ENCODE data around the gene TBC1D5.

Gene TBC1D5

GRCh38 chr3:17749705-17750293 is 7.4 kb upstream of the TBC1D5 start:
- TF ChIP-seq TAF1 (IDR thresholded peaks at IDR 0.05; ENCODE audit: borderline replicate concordance, insufficient read depth, low read length) (no peak), POLR2AphosphoS5 (IDR thresholded peaks at IDR 0.05; ENCODE audit: low read depth, low read length) (no peak), FOXP2 (optimal IDR thresholded peaks at IDR 0.05; ENCODE audit: borderline replicate concordance, extremely low read depth, extremely low read length, insufficient read depth) (no peak), REST (IDR thresholded peaks at IDR 0.05; ENCODE audit: insufficient read depth in 1 of 2, low read depth in 2 of 2, low read length in 2 of 2) (no peak), SIN3A (IDR thresholded peaks at IDR 0.05; ENCODE audit: borderline replicate concordance, insufficient read depth, low read length) (no peak)

DNA sequence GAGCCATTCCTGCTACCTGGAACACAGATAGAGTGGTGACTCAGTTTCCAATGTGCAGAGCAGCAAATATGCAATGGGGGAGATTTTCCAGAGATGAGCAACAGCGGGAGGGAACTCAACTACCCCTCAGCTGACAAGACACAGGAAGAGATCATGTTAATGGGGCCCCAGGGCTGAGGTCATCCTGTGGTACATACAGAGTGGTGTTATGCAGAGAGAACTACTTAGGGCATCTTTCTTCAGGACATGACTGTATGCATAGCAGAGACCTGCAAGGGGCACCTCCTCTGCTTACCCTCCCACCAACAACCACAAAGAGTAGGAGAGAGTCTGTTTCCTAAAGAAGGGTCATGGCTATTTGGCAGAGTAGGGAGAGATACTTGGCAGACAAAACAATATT is 6.8 kb upstream of the TBC1D5 start:
- TF ChIP-seq TAF1 (IDR thresholded peaks at IDR 0.05; ENCODE audit: borderline replicate concordance, insufficient read depth, low read length) = no peak
- TF ChIP-seq SIN3A (IDR thresholded peaks at IDR 0.05; ENCODE audit: borderline replicate concordance, insufficient read depth, low read length) = no peak
- TF ChIP-seq REST (IDR thresholded peaks at IDR 0.05; ENCODE audit: insufficient read depth in 1 of 2, low read depth in 2 of 2, low read length in 2 of 2) = no peak
- no peak for TF ChIP-seq FOXP2 (optimal IDR thresholded peaks at IDR 0.05; ENCODE audit: borderline replicate concordance, extremely low read depth, extremely low read length, insufficient read depth)
- no peak for TF ChIP-seq POLR2AphosphoS5 (IDR thresholded peaks at IDR 0.05; ENCODE audit: low read depth, low read length)

DNA sequence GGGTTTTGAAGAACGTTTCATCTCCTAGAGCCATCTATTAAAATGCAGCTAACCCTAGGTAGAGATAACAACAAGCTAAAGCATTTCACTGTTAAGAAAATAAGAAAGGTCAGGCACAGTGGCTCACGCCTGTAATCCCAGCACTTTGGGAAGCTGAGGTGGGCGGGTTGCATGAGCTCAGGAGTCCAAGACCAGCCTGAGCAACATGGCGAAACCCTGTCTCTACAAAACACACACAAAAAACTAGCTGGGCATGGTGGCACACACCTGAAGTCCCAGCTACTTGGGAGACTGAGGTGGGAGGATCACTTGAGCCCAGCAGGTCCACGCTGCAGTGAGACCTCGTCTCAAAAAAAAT is 5.4 kb upstream of the TBC1D5 start:
- TF ChIP-seq REST (IDR thresholded peaks at IDR 0.05; ENCODE audit: insufficient read depth in 1 of 2, low read depth in 2 of 2, low read length in 2 of 2) (no peak), TAF1 (IDR thresholded peaks at IDR 0.05; ENCODE audit: borderline replicate concordance, insufficient read depth, low read length) (no peak), FOXP2 (optimal IDR thresholded peaks at IDR 0.05; ENCODE audit: borderline replicate concordance, extremely low read depth, extremely low read length, insufficient read depth) (no peak), SIN3A (IDR thresholded peaks at IDR 0.05; ENCODE audit: borderline replicate concordance, insufficient read depth, low read length) (no peak), POLR2AphosphoS5 (IDR thresholded peaks at IDR 0.05; ENCODE audit: low read depth, low read length) (no peak)

DNA sequence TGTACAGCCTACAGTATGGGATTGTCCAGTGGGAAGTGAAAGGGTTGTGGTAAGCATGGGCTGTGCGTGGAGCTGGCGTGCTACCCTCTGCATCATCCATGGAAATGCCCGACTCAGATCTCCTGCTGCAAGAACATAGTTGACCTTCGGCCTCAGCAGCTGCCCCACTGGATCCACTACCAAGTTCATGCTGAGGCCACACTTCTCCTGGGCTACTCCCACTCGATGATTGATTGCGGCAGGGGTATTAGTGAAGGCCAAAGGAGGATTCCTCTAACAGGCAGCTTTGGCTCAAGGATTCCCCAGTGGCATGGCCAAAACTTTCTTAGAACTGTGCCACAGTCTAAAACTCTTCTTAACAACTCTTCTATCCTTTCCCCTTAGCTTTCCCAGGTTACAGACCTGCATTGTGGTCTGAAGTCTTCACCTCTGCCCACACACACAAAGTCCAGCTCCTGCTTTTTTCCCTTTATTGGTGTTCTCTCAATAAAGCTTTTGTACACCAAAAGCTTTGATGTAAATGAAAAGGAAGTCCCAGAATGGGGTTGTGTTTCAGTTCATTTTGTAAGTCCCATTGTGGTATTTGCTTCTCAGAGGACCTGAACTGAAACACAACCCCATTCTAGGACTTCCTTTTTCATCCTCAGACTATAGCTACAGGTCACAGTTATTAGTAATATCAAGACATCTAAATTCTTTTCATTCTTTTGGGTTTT is 4.9 kb upstream of the TBC1D5 start:
- TF ChIP-seq POLR2AphosphoS5 (IDR thresholded peaks at IDR 0.05; ENCODE audit: low read depth, low read length) = no peak

GRCh38 chr3:17745894-17746293 is 3.5 kb upstream of the TBC1D5 start:
- no peak for TF ChIP-seq FOXP2 (optimal IDR thresholded peaks at IDR 0.05; ENCODE audit: borderline replicate concordance, extremely low read depth, extremely low read length, insufficient read depth)
- TF ChIP-seq POLR2AphosphoS5 (IDR thresholded peaks at IDR 0.05; ENCODE audit: low read depth, low read length) = no peak
- no peak for TF ChIP-seq REST (IDR thresholded peaks at IDR 0.05; ENCODE audit: insufficient read depth in 1 of 2, low read depth in 2 of 2, low read length in 2 of 2)
- TF ChIP-seq TAF1 (IDR thresholded peaks at IDR 0.05; ENCODE audit: borderline replicate concordance, insufficient read depth, low read length) = no peak
- TF ChIP-seq SIN3A (IDR thresholded peaks at IDR 0.05; ENCODE audit: borderline replicate concordance, insufficient read depth, low read length) = no peak

All from PFSK-1 (cell line).